GM04503 (cell line): Measurements from ENCODE around the gene BRD1.

Experiments
- DNase-seq: peaks from one replicate; pipeline ENCODE4 v3.0.0-alpha.2; 2012; ENCODE audit warnings: low read depth

Gene BRD1

DNA sequence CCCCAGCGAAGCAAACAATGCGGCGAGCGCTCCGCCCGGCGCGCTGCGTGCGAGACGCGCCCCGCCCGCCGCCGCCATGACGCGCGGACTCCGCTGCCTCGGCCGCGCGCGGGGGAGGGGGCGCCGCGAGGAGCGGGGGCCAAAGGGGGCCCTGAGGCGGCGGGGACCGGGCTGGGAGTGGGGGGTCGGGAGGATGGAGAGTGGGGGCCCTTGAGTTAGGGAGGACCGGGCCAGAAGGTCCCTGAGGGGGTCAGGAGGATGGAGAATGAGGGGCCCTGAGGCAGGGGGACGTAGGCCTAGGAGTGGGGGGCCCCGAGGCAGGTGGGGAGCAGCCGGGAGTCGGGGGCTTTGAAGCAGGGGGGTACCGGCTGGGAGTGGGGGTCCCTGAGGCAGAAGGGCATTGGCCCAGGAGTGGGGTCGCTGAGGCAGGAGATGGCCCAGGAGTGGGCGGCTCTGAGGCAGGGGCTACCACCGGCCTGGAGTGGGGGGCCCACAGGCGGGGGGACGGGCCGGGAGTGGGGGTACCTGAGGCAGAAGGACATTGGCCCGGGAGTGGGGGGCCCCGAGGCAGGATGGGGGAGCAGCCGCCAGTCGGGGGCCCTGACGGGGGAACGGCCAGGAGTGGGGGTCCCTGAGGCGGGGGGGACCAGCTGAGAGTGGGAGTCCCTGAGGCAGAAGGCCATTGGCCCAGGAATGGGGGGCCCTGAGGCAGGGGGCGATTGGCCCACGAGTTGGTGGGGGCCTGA, at the start of gene BRD1:
Gene BRD1, minus strand, starts transcription at position 21 of the 746 bp plus-strand sequence. CDS start 3,556 bp downstream, outside the sequence.
- no peak for DNase-seq

DNA sequence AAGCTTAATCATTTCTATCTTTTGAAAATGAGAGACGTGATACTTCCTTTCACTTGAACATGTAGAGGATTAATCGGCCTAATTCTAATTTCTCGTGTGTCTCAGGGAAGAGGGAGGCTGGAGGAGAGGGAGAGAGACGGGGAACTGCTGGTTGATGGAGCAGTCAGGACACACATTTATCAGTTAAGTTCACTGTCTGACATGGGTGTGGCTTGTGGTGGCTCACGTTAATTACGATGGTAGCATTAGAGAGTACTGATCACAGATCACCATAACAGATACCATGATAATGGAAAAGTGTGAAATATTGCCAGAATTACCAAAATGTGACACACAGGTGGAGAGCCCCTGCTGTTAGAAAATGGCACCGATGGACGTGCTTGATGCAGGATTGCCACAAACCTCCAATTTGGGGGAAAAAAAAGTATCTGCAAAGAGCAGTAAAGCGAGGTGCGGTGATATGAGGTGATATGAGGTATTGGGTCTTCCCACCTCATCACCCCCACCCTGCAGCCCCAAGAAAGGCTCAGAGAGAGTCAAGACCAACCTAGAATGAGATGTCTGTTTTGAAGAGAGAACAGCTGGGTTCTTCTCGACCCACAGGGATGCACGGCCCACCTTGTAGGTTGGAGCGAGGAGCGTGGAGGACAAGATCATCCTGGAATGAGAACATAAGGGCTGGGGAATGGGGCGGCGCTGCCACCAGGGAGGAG, 45.7 kb upstream of the BRD1 start:
- no peak for DNase-seq

DNA sequence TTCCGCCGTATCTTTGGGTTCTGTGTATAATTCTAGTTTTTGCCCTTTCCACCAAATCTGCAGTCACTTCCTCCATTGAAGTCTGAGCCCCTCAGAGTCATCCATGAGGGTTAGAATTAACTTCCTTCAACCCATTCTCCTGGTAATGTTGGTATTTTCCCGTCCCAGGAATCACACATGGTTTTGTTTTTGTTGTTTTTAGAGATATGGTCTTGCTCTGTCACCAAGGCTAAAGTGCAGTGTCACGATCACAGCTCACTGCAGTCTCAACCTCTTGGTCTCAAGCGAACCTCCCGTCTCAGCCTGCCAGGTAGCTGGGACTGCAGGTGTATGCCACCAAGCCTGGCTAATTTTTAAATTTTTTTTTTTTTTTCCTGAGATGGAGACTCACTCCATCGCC, 44.7 kb upstream of the BRD1 start:
- DNase-seq = no peak

DNA sequence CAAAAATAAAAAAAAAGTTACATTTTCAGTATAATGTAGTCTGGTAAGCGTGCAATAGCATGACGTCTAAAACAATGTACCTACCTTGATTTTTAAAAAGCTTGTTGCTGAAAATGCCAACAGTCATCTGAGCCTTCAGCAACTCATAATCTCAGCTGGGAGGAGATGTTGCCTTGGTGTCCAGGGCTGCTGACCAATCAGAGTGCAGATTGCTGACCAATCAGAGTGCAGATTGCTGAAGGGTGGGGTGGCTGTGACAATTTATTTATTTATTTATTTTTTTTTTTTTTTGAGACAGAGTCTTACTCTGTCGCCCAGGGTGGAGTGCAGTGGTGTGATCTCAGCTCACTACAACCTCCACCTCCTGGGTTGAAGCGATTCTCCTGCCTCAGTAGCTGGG, 43.8 kb upstream of the BRD1 start:
- no peak for DNase-seq

DNA sequence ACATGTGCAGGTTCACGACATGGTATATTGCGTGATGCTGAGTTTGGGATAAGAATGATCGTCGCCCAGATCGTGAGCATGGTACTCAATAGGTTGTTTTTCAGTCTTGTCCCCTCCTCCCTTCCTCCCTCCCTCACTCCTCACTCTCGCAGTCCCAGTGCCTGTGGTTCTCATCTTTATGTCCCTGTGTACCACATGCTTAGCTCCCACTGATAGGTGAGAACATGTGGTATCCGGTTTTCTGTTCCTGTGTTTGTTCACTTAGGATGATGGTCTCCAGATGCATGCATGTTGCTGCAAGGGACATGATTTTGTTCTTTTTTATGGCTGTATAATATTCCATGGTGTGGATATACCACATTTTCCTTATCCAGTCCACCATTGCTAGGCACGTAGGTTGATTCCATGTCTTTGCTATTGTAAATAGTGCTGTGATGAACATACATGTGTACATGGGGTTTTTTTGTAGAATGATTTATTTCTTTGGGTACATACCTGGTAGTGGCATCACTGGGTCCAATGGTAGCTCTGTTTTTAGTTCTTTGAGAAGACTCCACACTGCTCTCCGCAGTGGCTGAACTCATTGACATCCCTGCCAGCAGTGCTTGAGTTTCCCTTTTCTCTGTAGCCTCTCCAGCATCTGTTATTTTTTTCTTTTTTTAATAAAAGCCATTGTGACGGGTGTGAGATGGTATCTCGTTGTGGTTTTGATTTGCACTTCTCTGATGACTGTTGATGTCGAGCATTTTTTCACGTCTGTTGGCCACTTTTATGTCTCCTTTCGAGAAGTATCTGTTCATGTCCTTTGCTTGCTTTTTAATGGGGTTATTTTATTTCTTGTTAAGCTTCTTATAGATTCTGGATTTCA, 42.4 kb upstream of the BRD1 start:
- no peak for DNase-seq

DNA sequence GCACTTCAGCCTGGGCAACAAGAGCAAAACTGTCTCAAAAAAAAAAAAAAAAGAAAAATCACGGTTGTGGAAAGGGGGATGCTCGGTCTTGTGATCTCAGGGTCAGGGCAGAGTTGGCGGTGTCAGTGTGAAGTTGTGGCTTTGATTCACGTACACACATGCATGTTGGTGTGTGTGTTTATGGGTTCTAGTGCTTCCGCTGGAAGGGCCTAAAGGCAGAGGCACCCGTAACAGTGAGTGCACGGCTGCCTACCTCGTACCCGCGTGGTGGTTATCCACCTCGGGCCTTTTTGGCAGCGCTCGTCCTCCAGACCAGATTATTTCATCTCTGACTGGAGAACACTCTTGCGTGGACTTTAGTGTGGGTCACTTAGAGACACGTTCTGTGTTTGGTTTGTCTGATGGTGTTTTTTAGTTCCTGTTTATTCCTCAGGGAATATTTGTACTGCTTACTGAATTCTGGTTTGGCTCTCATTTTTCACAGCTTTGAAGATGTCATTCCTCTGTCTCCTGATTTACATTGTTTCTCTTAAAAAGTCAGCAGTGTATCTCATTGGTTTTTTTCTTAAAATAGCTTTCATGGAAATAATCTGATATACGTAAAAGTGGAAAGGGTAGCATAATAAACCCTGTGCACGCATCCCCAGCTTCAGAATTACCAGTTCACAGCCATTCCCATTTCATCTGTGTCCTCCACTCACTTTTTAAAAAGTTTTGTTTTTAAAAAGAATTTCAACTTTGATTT, 41.6 kb upstream of the BRD1 start:
- DNase-seq = no peak

DNA sequence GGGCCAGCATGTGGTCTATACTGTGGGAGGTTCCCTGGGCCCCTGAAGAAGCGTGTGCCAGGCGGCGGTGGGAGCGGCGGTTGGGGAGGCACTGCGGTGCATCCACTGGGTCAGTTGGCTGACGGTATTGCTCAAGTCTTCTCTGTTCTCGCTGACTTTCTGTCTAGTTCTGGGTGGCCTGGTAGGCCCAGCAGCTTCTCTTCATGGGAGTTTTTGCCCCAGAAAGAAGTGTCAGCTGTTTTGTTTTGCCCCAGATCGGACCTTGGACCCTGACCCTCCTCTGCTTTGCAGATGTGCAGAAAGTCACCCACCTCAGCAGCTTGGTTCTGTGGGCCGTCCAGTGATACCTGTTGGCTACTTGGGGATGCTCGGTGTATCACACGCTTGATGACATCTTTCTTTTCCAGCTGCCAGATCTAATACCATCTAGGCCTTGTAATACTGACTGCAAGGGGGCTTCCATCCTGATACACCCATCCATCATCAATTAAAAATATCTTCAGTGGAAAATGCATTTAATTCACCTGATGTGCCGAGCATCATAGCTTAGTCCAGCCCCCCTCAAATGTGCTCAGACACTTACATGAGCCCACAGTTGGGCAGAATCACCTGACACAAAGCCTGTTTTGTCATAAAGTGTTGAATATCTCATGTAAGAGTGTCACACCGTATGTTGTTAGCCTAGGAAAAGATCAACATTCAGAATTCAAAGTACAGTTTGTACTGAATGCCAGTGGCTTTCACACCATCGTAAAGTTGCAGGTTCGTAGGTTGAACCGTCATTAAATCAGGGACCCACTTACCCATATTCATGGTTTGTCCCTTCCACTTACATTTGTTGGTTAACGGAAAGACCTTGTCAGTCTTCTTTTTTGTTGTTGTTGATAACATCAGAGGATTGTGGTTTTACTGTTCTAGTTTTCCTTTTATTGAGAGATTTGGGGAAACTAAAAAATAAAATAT, 39.9 kb upstream of the BRD1 start:
- no peak for DNase-seq

DNA sequence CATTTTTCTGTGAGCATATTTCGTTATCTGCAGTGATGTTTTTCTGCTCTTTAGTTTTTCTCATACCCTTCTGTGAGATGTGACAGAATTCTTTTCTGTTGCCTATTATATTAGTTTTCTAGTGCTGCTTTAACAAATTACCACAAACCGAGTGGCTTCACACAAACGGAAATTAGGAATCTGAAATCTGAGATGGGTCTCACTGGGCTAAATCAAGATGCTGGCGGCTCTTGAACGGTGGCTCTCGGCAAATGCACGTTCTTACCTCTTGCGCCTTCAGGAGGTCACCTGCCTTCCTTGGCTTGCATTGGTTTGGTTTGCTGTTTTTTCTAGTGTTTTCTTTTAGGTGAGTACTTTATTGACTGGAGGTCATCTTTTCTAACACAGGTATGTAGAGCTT, 39.0 kb upstream of the BRD1 start:
- no peak for DNase-seq

DNA sequence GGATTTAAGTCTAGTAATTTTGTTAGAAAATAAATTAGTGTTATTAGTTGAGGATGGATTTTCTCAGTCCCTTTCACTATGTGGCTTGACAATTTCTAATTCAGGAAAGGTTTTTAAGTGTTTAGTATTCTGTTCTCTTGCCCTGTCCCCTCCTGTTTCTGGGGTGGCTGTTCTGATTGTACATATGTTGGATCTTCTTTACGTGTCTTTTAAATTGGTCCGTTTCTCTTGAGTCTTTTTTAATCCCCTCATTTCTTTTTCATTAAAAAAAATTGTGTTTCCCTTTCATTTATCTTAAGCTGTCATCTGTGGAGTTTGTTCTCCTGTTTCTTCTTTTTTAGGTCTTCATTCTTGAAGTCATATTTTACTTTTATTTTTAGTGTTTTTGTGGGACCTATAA, 38.5 kb upstream of the BRD1 start:
- DNase-seq = no peak

DNA sequence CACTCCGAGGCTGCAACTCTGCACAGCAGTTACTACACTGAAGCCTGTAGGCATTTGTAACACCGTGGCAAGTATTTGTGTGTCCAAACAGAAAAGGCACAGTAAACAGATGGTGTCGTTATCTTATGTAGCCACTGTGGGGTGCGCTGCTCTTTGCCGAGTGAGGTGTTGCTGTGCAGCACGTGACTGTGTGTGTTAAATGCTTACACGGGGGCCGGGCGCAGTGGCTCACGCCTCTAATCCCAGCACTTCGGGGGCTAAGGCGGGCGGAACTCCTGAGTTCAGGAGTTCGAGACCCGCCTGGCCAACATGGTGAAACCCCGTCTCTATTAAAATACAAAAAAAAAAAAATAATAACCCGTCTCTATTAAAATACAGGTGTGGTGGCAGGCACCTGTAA, 37.5 kb upstream of the BRD1 start:
- DNase-seq = no peak

DNA sequence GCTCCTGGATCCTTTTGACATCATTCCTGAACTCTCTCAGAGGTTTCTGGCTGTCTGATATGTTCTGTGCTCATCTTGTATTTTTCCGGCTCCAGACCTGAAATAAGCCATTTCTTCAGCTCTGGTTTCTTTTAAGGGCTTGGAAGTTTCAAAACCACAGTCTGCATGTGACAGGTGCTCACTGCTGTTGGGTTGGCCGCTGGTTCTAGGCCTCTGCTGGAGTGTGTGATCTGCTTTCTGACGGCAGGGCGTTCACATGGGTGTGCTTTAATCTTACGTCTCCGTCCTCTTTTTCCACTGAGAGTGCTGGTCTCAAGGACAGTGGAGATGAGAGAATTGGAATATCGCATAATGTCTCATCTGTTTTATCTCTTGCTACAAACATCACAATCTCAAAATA, 36.3 kb upstream of the BRD1 start:
- DNase-seq = no peak

DNA sequence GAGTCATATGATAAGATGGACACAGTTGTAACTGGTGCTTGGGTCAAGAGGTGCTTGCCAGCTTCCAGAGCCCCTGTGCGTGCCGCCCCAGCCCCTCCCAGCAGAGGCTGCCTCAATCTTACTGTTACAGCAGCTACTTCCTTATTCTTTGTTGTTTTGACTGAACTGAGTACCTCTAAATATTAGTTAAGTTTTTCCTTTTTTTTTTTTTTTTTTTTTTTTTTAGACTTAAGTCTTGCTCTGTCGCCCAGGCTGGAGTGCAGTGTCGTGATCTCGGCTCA, 34.8 kb upstream of the BRD1 start:
- DNase-seq = no peak

DNA sequence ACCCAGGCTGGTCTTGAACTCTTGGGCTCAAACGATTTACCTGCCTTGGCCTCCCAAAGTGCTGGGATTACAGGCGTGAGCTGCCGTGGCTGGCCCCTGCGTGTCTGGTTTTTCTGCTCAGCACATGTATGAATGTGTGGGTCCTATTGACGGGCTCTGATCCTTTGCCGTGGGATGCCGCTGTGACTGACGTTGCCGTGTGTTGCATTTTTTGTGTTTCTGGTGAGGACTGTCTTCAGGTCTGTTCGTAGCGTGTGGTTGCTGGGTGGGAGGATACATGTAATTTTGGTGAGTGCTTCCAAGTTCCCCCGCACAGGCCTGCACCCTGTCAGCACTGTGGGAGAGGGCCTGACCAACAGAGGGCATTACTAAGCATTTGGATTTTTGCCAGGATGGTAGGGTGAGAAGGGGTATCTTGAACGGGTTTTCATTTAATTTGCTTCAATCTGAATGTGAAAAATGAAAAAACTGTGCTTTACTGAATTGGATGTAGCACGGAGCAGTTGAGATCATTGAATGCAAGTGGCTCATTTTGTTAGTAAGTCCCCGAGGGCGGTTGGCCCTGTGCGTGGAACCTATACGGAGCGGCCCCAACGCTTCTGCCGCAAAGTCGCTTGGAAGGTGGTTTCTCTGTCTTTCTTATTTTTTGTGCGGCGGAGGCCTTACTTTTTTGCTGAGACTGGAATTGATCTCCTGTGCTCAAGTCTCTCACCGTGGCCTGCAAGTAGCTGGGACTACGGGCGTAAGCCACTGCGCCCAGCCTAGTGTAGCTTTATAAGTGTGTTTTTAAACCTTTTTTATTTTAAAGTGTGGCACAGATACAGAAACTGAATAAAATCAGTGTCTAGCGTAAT, 34.2 kb upstream of the BRD1 start:
- DNase-seq = no peak

DNA sequence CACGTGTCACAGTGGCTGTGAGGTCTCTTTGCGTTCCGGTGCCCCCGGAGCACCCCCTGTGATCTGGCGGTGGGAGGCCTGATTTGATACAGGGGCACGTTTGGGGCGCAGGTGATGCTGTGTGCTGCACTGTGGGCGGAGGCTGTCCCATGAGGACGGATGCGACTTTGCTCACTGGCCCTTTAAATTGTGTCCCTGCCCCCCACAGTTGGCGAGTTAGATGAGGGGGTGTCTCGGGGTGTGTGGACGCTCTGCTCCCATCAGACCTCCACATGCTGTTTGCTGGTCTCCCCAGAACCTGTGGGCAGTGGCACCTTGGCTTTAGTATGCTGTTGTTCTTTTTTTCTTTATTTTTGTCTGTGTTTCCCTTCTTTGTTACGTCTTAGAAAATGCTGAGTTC, 31.2 kb upstream of the BRD1 start:
- no peak for DNase-seq

DNA sequence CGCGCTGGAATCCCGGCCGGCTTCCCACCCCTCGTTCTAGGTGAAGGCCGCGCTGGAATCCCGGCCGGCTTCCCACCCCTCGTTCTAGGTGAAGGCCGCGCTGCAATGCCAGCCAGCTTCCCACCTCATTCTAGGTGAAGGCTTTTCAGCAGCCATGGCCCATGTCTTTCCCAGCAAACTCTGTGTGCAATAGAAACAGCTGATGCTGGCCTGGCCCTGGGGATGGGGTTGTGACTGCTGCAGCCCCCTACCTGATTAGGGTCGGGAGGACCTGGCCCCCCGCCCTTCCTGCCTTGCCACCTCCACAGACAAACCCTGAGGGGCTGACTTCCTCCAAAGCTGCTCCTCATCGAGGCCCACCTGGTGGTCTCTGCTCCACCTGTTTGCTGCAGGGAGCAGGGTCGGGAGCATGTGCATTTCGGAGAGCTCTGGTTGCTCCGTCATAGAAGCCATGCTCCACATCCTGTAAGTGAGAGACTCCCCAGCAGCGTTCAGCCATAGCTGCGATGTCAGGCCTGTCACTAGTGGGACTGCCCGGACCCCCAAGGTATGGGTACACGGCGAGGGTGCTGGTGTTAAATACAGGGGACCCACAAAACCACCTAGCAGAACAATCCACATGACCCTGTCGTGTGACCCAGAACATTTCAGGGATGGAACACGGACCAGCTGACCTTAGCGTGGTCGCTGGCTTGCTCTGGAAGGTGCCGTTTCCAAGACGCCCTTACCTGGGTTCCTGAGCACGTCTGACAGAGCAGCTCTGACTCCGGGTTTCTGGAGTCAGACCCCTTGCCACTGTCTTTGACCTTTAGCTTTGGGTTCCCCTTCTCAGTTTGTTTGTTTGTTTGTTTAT, 29.3 kb upstream of the BRD1 start:
- DNase-seq = no peak

DNA sequence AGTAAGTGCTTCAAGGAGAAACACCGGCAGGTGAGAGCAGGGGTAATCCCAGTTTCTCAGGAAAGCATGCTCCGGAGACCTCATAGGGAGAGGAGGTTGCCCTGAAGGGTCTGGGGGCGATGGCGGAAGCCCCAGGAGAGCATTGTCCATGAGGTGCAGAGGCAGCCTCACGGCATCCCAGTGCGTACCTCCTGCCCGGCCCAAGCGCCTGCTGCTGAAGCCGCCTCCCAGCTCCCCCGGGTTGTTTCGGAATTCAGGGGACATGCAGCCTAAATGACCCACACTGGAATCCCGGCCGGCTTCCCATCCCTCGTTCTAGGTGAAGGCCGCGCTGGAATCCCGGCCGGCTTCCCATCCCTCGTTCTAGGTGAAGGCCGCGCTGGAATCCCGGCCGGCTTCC, 28.7 kb upstream of the BRD1 start:
- DNase-seq = no peak

DNA sequence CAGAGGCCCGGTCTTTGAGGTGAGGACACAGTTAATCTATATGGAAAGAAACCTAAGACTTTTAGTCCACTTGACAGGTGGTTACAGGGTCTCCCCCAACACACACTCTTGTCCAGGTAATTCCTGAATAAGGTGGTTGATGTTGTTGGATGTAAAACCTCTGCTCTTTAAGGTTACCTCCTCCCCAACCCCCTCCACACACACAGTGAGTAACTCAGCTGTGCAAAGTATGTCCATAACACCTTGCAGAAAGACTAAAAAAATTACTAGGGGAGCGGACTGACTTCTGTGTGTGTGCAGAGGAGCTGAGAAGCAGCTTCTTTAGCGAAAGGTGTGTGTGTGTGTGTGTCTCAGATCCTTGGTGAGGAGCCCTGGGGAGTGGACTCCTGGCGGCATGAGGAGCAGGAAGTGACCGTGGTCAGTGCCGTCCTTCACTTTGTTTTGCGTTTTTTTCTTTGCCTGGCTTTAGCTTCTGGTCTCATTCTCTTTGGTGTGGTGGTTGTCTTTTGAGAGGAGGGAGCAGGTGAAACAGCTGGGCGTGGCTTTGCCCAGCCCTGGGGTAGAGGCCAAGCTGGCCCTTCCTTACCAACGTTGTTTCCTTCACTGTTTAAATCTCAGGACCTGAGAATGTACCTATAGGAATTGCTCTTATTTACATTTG, 27.7 kb upstream of the BRD1 start:
- DNase-seq = no peak

DNA sequence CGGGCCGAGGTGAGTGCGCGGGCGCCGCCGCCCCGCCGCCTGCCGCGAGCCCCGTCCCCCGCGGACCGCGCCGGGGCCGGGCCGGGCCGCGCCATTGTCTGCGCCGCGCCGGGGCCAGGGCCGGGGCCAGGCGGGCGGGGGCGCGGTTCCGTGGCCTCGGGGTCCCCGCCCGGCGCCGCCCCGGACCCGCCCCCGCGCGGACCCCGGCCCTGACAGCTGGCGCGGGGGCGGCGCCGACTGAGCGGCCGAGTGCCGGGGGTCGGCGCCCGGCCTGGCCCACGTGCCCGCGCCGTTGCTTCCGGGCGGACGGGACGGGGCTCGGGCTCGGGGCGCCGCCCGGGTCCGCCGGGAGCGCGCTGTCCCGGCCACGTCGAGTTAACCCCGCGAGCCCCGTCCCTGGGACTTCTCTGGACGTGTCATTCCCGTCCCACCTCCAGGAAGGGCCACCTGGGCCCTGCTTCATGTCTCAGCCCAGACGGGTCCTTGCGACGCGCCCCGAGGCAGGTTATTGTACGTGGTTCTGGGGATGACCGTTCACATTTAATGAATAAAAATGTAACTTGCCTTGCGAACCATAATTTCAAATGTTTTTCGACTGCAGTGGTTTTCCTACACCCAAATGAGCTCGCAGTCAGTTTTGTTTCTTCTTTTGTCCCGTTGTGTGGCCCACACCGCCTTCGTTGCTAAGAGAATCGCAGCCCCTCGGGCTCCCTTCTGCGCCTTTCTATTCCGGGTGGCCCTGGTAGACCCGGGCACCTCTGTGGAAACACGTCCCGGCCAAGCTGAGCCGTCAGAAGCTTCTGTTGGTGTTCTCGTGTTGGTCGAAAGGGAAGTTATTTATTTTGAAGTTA, 26.5 kb upstream of the BRD1 start:
- no peak for DNase-seq
